GM19351 (cell line): ENCODE data around the gene ACADVL.
A peak's percentile ranks its signal among the peaks of the same experiment; 100 is the strongest.

Experiments
- ATAC-seq: cut with Tn5 transposase; IDR thresholded peaks from one replicate; pipeline ENCODE4 v1.9.1; 2021; ENCODE audit warnings: mild to moderate bottlenecking, moderate library complexity; ENCODE audit not compliant: unreplicated experiment

ACADVL gene

GRCh38 chr17:7191069-7191468 lies 28.7 kb upstream of the ACADVL start:
- ATAC-seq: no peak

GRCh38 chr17:7191571-7192270 lies 28.0 kb upstream of the ACADVL start:
- ATAC-seq: no peak

DNA sequence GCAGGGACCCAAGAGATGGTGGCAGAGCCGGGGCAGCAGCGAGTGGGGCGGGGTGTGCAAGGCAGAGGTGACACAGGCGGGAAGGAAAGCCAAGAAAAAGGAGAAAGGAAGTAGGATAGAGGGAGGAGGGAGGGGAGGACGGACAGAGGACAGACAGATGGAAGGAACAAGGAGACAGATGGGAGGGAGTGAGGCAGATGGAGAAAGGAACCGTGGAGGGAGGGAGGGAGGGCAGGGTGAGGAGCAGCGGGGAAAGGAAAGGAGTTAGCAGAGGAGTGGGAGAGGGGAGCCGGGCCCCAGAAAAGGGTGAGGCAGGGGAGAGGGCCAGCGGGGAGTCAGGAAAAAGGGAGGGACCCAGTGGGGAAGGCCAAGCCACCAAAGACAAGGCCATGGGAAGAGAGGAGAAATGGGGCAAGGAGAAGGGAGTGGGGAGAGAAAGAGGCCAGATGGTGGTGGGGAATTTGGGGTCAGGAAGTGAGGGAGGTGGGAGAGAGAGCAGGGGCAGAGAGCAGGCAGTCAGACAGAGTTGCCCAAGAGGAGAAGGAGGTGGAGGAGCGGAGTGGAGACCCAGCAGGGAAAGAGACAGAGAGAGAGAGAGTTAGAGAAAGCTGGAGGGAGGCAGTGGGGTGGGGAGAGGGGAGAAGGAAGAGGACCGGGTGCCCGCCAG lies 27.3 kb upstream of the ACADVL start:
- ATAC-seq: no peak

DNA sequence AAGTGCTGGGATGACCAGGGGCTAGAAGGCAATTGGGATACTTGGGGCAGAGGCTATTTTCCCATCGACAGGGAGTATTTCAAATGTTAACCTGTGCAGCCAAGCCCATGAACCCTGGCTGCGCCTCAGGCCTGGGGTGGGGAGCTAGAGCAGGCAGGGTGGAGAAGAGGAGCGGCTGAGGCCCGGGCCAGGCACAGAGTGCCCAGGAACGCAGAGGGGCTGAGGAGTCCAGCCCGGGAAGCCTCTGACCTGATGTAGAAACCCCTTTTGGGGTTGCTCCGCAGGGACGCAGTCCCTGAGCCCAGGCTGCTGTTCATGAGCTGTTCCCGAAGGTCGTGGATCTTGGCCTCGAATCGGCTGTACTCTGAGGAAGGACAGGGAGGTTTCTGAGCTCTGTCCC lies 23.8 kb upstream of the ACADVL start:
- ATAC-seq: no peak

DNA sequence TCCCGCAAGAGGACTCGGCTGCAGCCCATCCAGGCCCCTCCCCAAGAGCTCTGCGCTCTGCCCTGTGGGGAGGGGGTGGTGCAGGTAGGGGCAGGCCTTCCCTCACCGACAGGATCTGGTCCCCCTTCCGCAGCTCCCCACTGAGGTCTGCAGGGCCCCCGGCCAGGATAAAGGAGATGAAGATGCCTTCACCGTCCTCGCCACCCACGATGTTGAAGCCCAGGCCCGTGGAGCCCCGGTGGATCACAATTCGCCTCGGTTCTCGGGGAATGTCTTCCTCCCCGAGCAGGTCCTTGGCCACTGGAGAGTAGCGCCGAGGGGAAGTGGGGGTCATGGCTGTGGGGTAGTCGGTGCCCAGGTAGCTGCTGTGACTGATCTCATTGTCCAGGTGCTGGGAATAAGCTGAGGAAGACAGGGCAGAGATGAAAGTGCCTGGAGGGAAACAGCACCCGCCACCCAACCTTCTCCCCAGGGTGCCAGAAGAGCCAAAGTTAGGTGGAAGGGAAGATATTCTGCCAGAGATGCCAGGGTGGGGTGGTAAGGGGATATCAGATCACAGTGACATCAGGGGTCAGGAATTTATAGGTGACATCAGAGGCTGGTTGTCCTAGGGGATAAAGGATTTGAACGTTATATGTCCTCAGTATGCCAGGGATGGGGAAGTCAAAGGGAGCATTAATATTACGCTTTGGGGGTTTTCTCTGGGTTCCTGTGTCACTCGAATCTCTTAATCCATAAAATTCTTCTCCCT lies 22.9 kb upstream of the ACADVL start:
- ATAC-seq: no peak

GRCh38 chr17:7203391-7203790 lies 16.3 kb upstream of the ACADVL start:
- no peak for ATAC-seq

GRCh38 chr17:7204336-7204735 lies 15.4 kb upstream of the ACADVL start:
- no peak for ATAC-seq

DNA sequence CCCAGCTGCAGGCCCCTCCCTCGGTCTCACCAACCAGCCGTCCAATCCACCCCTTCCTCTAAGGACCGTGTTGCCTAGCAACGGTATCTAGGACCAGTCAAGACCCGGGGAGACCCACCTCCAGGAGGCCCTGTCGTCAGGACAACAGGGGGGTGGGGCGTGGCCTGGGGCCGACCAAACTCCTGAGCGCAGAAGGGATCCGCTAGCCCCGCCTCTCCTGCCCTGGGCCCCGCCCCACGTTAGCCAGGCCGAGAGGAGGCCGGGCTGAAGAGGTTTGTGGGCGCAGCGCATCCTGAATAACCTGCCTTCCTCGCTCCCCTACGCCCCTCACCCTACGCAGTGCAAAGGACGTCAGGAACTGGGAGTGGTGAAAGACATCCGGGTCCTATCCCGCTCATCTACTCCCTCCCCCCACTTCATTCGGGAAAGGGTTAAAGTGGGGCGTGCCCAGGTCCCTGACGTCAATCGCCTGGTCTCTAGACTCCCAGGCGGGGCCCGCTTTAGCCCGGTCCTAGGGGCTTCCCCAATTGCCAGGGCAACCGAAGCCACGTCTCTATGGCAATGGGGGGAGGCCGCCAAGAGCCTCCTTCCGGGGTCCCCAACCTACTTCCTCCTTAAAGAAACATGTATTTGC lies 14.8 kb upstream of the ACADVL start:
- peak; percentile 85 for ATAC-seq

DNA sequence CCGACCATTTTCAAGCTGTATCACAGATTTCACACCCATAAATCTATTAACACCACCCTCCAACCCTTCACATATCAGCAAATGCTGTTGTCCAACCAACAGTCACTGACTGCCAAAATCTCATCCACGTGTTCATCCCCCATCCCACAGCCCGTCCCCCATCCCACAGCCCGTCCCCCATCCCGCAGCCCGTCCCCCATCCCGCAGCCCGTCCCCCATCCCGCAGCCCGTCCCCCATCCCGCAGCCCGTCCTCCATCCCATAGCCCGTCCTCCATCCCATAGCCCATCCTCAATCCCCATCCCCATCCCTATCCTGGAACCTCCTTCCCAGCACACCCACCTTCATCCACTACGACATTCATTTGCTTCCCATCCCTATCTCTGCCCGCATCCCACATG lies 14.2 kb upstream of the ACADVL start:
- no peak for ATAC-seq

GRCh38 chr17:7207120-7208001 lies 12.4 kb upstream of the ACADVL start:
- ATAC-seq: no peak

- ATAC-seq: no peak
These were observed 11.6 kb upstream of the ACADVL start for GRCh38 chr17:7208027-7208571.

DNA sequence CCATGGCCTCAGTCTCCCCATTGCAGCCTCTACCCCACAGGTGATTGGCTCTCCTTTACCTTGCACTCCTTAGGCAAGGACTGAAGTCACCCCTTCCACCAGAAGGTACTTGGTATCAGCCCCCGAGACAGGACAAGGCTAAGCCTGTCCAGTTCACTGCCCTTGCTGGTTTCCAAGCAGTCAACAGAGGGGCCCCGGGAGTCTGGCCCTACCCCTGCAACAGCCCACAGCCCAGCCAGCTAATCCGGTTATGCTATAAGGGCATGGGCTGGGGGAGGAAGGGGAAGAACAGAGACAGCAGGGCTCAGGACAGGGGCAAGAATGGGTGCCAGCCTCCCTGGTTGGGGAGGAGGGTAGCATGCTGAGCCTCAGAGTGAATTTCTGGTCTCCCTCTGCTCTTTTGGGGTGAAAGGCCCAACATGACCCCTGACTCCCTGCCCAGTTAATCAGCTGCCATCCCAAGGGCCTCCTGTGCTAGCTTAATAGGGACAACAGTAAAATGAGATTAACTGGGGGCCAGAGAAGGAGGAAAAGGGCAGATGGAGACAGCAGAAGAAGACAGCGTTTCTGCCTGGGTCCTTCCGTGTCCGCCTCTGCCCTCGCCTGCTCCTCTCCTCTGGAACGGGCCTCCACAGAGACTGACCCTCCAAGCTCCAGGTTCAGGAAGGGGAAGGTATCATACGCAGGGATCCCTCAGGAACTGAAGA lies 10.8 kb upstream of the ACADVL start:
- ATAC-seq: no peak

- no peak for ATAC-seq
These were observed 8.1 kb upstream of the ACADVL start for GRCh38 chr17:7211491-7212273.

DNA sequence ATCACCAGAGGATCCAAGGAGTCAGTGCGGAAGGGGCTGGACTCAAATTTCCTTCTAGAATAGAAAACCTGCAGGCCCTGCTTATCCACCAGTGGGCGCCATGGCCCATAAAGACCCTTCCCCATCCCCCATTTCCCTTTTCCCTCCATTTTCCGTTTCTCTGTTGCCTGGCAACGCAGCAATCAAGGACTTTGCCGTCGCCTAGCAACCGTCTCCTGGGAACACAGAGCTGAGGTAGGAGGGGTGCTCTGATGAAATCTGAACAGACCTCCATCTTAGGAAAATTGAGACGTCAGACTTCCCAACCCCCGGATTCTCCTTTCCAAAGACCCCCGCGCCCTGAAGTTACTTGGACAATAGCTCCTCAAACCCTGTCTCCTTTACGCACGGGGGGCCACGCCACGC lies 5.8 kb upstream of the ACADVL start:
- ATAC-seq: no peak

DNA sequence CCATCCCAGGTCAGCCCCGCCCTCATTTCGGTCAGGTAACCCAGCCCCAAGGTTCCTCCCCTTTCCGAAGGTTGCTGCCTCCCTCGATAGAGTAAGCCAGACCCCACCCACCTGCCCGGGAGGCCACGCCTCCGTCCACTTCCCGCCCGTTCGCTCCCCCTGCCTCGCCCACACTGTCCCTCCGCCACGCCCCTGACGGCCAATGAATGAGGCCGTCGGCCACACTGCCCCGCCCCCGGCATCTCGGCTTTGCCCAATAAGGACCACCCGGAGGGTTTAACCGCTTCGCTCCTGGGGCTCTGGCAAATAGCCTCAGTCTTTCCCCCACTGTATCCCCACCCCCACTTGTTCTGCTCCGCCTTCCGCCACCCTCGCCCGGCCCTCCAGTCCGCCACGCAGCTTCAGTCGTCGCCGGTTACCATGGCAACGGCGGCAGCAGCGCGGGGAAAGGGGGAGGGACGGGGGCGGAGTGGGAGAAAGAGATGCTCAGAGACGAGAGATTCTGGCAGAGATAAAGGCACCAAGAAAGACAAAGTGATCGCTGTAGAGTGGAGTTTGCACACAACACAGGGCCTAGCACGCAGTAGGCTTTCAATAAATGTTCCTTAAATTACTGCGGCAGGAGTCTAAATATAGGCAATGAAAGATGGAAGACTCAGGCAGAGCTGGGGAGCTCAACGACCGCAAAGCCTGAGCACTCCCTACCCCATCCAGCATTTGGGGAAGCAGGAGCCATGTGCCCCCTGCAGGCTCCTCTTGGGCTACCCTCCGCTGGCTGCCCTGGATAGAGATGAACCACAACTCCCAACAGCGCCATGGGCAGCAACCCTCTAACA lies 5.2 kb upstream of the ACADVL start:
- peak; percentile 65 for ATAC-seq

DNA sequence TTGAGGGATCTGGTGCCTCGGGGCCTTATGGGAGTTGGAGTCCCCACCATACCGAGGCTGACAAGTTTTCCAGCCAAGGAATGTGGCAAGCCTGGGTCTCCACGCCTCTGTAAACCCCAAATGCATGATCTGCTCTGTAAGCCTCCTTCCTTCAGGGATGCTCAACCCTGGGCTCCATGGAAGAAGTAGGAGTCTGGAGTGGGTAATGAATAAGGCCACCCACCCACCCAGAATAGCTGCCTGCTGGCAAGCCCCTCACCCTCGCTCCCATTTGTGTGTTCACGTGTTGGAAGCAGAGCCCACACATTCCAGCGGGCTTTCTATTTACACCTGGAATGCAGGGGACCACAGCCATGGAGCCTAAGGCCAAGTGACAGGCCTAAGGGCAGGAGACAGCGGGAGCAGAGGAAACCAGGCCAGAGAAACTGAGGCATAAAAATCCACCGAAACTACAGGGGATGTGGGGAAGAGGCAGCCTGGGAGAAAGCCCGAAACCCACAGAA lies 4.6 kb upstream of the ACADVL start:
- ATAC-seq: no peak

DNA sequence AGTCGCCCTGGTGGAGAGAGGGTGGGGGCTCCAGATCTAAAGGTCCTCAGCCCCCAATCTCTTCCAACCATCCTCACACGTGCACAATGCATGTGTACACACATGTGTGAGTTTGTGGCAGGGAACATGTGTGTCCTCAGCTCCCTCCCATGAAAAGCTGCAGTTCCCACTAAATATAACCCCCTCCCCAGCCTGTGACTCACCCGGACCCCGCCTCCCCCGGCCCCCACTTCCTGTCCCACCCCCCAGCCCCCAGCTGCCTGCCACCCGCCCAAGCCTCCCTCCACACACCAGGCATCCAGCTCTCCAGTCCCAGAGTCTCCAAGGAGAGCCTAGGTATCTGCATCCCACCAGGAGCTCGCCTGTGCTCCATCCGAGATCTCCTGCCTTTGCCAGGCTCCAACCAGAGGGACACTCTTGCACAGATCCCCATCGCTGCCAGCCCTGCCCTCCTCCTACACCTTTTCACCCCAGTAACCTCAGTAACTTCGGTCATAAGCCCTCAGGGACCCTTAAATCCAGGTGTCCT lies 4.0 kb upstream of the ACADVL start:
- no peak for ATAC-seq
